ENCODE data around the gene GSK3B. TPM values are rescaled to one million over a fixed set of nuclear protein-coding genes. Genes with fewer than 3 reads are reported as not detected.

Gene GSK3B
- total and polyA plus RNA-seq, 2 donors (not counting 1 experiment from before 2014, with no cell fraction given) = 12.3 to 33.3 TPM

- Histone ChIP-seq H3K36me3 (replicated peaks in 1 of 2; ENCODE audit: control extremely low read depth in 1 of 2, control insufficient read depth in 1 of 2, extremely low read depth in 1 of 2, insufficient read depth in 2 of 2, low read length in 1 of 2) (peaks cover 0 to 12% of the 10 kb centered on the region in 2 experiments), H3K9ac (ENCODE audit: low read length) (no peak overlapping the region), H4K20me1 (ENCODE audit: control insufficient read depth, insufficient read depth, low read length, poor library complexity, severe bottlenecking) (peaks cover 33% of the 10 kb centered on the region), H3K27ac (ENCODE audit: low read length in 2 of 2) (no peak overlapping the region), H2AFZ (ENCODE audit: insufficient read depth, low read depth, low read length, poor library complexity, severe bottlenecking) (no peak overlapping the region), H3K4me3 (ENCODE audit: control extremely low read depth in 1 of 5, extremely low read depth in 1 of 5, insufficient read depth in 1 of 5, low read depth in 2 of 5, low read length in 4 of 5) (no peak overlapping the region), H3K79me2 (ENCODE audit: control insufficient read depth, insufficient read depth, low read length) (peaks cover 83% of the 10 kb centered on the region), H3K27me3 (replicated peaks in 1 of 4; ENCODE audit: control extremely low read depth in 1 of 4, control insufficient read depth in 3 of 4, insufficient read depth in 4 of 4, low read length in 3 of 4) (no peaks in the 10 kb centered on the region), H3K4me2 (replicated peaks; ENCODE audit: low read depth, low read length, poor library complexity, severe bottlenecking) (no peak overlapping the region), H3K9me3 (ENCODE audit: control extremely low read depth in 1 of 3, control insufficient read depth in 2 of 3, insufficient read depth in 1 of 3, low read length in 2 of 3) (peaks cover 9 to 54% (median 53%) of the 10 kb centered on the region in 3 donors), H3K4me1 (ENCODE audit: control insufficient read depth in 2 of 2, insufficient read depth in 2 of 2, low read length in 2 of 2) (no peaks in the 10 kb centered on the region)
- no peaks in the 10 kb centered on the region for H3K27me3 Mint-ChIP-seq
- H3K27ac Mint-ChIP-seq = no peak overlapping the region
- H3K4me3 Mint-ChIP-seq = no peak overlapping the region
- TF ChIP-seq, protein P1, sequence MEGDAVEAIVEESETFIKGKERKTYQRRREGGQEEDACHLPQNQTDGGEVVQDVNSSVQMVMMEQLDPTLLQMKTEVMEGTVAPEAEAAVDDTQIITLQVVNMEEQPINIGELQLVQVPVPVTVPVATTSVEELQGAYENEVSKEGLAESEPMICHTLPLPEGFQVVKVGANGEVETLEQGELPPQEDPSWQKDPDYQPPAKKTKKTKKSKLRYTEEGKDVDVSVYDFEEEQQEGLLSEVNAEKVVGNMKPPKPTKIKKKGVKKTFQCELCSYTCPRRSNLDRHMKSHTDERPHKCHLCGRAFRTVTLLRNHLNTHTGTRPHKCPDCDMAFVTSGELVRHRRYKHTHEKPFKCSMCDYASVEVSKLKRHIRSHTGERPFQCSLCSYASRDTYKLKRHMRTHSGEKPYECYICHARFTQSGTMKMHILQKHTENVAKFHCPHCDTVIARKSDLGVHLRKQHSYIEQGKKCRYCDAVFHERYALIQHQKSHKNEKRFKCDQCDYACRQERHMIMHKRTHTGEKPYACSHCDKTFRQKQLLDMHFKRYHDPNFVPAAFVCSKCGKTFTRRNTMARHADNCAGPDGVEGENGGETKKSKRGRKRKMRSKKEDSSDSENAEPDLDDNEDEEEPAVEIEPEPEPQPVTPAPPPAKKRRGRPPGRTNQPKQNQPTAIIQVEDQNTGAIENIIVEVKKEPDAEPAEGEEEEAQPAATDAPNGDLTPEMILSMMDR (IDR thresholded peaks at IDR 0.05) = no peak
- TF ChIP-seq EZH2 (IDR thresholded peaks at IDR 0.05; ENCODE audit: borderline replicate concordance, insufficient read depth, low read depth, low read length, poor library complexity, severe bottlenecking) = no peak
- peaks cover under 1% of the 10 kb centered on the region for H3K4me1 Mint-ChIP-seq
- intact Hi-C loops (cut with micrococcal nuclease) = no loop called here
- 100% methylated on average over 7 of the region's 8 CpGs for WGBS (ENCODE audit: insufficient coverage)
- ATAC-seq (ENCODE audit: low read depth) (no peak), DNase-seq (no peak)
- ChIA-PET CTCF (interaction anchor here (1.0 to 1.5 kb wide), 2 partner anchors 106 to 149 kb away, joined by 3 to 4 read pairs; no protein-coding TSS in a partner anchor), POLR2A (no interaction called here)
- peaks cover 27% of the 10 kb centered on the region for H3K9me3 Mint-ChIP-seq (ENCODE audit: insufficient read depth)
Observed at GRCh38 chr3:120040813-120041377, 53.4 kb downstream of the GSK3B start.

Data from B cell (primary cell).